HG02885 (cell line): ENCODE results near the gene FAM171A1.

Source experiments
- ATAC-seq: cut with Tn5 transposase; IDR thresholded peaks from one replicate; pipeline ENCODE4 v1.9.1; 2021; ENCODE audit warnings: mild to moderate bottlenecking; ENCODE audit not compliant: unreplicated experiment, poor library complexity

Gene FAM171A1

GRCh38 chr10:15254808-15255648 lies 116.1 kb downstream of the FAM171A1 start:
- peak; percentile 74 for ATAC-seq

GRCh38 chr10:15253951-15254807 lies 116.9 kb downstream of the FAM171A1 start:
- ATAC-seq = peak; percentile 36

- ATAC-seq = no peak
Measured at GRCh38 chr10:15252396-15252795, 118.7 kb downstream of the FAM171A1 start.

GRCh38 chr10:15251791-15252380 lies 119.2 kb downstream of the FAM171A1 start:
- no peak for ATAC-seq

GRCh38 chr10:15245530-15245929 lies 125.6 kb downstream of the FAM171A1 start:
- ATAC-seq = no peak

- ATAC-seq = no peak
Measured at GRCh38 chr10:15244635-15245197, 126.4 kb downstream of the FAM171A1 start.

- no peak for ATAC-seq
Measured at GRCh38 chr10:15242261-15242840, 128.7 kb downstream of the FAM171A1 start.

- ATAC-seq = no peak
Measured at GRCh38 chr10:15241306-15241705, 129.8 kb downstream of the FAM171A1 start.

- ATAC-seq = no peak
Measured at GRCh38 chr10:15238555-15239335, 132.3 kb downstream of the FAM171A1 start.

- no peak for ATAC-seq
Measured at GRCh38 chr10:15237351-15237750, 133.7 kb downstream of the FAM171A1 start.

GRCh38 chr10:15236340-15236739 lies 134.7 kb downstream of the FAM171A1 start:
- no peak for ATAC-seq

GRCh38 chr10:15232279-15232678 lies 138.8 kb downstream of the FAM171A1 start:
- ATAC-seq = no peak

GRCh38 chr10:15231426-15231825 lies 139.7 kb downstream of the FAM171A1 start:
- no peak for ATAC-seq

GRCh38 chr10:15230257-15230656 lies 140.8 kb downstream of the FAM171A1 start:
- ATAC-seq = no peak

- ATAC-seq = no peak
Measured at GRCh38 chr10:15229268-15229667, 141.8 kb downstream of the FAM171A1 start.

- no peak for ATAC-seq
Measured at GRCh38 chr10:15228426-15228825, 142.7 kb downstream of the FAM171A1 start.

- ATAC-seq = no peak
Measured at GRCh38 chr10:15227611-15228372, 143.3 kb downstream of the FAM171A1 start.

- no peak for ATAC-seq
Measured at GRCh38 chr10:15225511-15225910, 145.6 kb downstream of the FAM171A1 start.

GRCh38 chr10:15224948-15225347 lies 146.1 kb downstream of the FAM171A1 start:
- no peak for ATAC-seq
